ENCODE results near the gene SLC12A7.
"Not testable (repeated sequence)": the region's sequence is repeated elsewhere in the genome, so short reads cannot be mapped to it uniquely, and the experiment has no call there.

The SLC12A7 gene

GRCh38 chr5:1076406-1076805, 35.5 kb downstream of the SLC12A7 start:
- no peak for DNase-seq

DNA sequence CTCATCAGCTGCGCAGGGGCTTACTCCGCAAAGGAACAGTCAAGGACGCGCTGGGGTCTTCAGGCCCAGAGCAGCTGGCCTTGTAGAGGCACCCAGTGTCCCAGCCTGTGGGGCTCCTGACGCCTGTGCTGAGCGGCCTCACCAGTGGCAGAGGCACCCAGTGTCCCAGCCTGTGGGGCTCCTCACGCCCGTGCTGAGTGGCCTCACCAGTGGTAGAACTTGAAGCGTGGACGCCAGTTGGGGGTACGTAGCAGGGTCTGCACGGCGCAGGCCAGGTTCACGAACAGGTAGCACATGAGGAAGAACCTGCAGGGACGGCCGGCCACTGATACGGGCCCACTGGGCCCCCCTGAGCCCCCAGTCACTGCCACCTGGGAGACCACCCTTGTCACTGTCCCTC, 35.9 kb downstream of the SLC12A7 start:
- DNase-seq, result no peak

- DNase-seq, result no peak
These were observed 36.3 kb downstream of the SLC12A7 start for GRCh38 chr5:1075555-1075881.

DNA sequence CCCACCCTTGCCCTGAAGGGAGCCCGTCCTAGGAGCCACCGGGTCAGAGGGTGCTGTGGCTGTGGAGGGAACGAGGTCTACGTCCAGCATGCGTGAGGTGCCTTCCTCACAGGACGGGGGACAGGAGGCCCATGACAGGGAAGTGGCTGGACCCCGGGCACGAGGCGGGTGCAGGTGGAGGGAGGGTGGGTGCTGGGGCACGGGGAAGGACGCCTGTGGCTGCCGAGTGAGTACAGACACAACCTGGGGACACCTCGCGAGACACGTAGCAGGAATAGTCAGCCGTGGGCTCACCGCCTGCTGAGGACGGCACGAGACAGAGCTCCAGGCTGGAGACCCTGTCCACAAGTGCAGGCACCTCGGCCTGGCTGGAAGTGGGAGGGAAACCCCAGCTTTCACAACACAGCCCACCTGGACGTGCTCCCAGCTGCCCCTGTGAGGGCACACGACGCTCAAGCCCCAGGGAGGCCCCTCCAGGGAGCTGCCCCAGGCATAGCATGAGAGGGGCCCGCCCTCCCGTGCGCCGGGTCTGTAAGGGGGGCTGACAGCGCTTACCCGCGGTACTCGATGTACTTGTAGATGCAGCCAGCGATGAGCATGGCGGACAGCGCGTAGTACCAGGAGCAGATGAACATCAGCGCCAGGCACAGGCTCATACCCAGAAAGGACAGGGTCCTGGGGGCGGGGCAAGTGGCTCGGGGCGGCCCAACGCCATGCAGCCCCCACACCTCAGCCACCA, 36.9 kb downstream of the SLC12A7 start:
- no peak for DNase-seq

DNA sequence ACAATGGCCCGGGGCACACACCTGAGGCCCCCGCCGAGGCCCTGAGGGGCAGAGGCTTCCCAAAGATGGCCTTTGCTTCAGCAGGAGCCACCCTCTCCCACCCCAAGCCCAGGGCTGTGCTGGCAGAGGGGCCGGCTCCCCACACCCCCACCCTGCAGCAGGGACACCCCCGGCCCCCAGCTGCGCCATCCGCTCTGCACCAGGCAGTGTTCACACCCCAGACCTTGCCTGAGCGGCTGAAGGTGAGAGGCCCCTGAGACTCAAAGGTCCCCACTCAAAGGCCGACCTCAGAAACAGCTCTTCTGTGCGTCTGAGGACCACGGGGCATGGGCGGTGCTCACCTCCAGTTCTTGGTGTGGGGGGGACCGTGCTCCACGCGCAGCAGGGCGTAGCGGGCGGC, 37.6 kb downstream of the SLC12A7 start:
- DNase-seq, result no peak

DNA sequence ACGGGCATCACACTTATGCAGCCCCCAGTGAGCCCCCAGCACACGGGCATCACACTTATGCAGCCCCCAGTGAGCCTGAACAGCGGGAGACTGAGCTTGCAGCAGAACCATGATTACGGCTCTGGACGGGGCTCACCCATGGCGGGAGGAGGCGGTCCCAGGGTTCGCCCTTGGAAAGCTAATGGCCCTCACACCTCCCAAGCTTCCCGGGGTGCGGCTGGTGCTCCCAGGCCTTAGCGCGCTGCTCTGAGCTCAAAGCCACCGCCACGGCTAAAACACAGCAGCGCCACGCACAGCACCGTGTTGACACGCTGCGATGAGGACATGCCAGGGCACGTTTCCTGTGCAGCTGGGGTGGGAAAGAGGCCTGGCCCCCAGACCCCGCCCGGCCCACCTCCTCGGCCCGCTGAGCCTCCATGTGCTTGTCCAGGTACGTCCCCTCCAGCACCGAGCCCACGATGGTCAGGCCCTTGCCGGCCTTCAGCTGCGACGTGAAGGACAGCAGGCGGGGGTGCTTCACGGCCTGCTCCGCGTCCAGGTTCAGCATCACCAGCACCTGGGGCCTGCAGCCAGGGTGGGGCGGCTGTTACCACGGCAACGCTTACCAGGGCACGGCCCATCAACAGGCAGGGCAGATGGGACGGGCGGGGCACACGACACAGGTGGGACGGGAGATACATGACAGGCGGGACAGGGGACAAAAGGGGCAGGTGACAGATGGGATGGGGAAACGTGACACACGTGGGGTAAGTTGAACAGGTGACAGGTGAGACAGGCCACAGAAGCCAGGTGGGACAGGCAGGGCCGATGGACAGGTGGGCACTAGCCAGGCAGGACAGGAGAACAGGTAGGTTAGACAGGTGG, 38.4 kb downstream of the SLC12A7 start:
- no peak for DNase-seq

- no peak for DNase-seq
These were observed 42.2 kb downstream of the SLC12A7 start for GRCh38 chr5:1069720-1070088.

DNA sequence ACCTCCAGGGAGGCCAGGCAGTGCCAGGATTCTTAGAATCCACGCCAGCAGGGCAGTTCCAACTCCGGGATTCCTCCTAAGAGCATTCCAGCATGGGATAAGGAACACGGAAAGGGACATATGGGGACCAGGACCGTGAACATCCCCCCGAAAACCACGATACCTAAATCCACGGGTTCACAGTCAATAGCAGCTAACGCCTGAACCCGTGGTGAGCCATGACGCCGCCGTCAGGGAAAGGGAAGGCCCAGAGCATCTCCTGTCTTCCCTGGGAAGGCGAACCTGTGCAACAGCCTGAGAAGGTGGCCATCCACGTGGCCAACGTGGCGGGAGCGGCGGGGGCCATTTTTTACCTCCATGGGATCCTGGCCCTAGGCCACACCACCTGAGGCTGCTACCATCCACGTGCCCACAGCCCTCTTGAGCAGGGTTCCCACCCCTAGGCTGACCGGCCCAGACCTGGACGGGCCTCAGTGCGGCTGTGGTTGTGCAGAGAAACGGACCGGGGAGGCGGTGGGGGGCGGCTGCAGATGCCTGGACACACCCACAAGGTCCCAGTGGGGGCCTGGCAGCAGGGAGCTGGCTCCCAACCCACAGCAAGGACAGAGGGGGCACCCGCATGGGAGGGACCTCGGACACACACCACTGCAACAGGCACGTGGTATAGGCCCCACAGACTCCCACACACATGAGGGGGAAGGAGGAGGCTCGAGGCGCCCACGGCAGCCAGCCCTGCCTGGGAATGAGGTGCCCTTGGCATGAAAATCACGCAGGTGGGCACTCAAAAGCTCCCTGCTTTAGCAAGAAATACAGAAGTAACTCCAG, 42.8 kb downstream of the SLC12A7 start:
- no peak for DNase-seq

- no peak for DNase-seq
These were observed 43.5 kb downstream of the SLC12A7 start for GRCh38 chr5:1068204-1068894.

DNA sequence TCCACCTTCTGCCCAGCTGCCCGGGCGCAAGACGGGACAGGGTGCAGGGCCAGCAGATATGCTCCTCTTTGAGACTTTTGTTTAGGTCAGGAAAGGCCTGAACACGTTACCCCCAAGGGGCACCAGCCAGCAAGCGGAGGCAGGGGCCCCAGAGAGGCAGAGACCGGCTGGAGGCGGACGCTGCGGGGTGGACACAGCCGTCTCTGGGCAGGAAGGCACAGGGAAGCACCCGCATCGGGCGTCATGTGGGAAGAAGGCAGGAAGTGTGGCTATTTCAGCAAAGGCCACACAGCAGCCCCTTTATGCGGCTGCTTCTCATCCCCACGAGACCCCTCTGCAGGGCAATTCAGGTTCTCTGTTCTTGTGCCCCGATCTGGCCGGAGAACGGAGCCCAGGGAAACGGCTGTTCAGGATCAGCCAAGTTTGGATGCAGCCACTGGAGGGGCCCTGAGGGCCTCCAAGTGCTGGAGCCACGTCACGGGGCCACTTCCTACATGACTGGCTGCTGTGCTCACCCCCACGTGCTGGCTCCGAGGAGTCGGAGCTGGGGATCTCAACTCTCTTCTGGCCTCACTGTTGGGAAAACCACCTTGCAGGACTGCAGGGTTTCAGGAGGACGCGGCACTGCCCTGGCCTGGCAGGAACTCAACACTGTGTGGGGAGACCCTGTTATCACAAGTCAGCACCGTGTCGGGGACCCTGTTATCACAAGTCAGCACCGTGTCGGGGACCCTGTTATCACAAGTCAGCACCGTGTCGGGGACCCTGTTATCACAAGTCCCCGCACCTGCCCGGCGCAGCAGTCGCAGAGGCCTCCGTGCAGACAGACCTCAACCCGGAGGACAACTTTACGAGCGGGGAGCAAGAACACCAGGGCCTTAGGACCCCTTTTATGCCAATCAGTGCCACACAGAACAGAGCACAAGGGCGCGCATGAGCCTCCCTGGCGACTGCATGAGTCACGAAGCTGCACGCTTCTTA, 44.4 kb downstream of the SLC12A7 start:
- DNase-seq, result no peak

DNA sequence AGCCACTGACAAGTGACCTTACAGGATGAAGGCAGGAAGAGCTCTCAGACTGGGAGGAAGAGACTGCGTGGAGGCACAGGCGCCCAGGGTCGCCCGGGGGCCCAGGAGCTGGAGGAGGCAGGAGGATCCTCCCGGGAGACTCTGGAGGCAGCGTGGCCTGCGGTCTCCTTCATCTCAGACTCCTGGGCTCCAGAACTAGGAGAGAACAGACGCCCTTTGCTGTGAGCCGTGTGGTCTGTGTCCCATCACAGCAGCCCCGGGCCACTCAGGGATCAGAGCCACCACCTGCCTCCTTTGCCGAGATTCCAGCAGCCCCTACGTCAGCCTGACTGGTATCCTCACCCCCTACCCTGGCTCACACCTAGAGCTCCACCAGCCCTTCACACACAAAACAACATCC, 45.2 kb downstream of the SLC12A7 start:
- no peak for DNase-seq

- no peak for DNase-seq
These were observed 45.8 kb downstream of the SLC12A7 start for GRCh38 chr5:1065891-1066650.

DNA sequence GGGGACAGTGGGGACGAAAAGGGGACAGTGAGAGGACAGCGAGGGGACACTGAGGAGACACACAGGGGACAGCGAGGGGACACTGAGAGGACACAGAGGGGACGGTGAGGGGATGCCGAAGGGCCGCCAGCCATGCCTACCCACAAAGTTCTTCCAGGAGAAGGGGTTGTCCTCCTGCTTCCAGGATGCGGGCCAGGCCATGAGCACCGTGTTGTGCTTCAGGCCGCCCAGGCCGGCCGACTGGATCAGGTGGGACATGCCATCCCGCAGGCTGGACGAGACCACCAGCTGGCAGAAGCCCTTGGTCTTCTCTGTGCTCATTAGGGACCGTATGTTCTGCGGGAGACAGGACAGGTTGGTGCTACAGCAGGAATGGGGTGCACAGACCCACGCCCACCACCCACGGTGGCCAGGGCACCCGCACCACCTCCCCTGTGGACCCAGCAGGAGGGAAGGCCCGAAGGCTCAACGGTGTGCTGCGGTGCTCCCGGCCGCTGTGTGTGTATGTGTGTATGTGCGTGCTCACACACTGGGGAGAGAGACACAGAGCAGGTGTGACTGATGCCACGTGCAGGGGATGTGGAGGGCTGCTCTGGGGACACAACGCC, 46.6 kb downstream of the SLC12A7 start:
- no peak for DNase-seq

DNA sequence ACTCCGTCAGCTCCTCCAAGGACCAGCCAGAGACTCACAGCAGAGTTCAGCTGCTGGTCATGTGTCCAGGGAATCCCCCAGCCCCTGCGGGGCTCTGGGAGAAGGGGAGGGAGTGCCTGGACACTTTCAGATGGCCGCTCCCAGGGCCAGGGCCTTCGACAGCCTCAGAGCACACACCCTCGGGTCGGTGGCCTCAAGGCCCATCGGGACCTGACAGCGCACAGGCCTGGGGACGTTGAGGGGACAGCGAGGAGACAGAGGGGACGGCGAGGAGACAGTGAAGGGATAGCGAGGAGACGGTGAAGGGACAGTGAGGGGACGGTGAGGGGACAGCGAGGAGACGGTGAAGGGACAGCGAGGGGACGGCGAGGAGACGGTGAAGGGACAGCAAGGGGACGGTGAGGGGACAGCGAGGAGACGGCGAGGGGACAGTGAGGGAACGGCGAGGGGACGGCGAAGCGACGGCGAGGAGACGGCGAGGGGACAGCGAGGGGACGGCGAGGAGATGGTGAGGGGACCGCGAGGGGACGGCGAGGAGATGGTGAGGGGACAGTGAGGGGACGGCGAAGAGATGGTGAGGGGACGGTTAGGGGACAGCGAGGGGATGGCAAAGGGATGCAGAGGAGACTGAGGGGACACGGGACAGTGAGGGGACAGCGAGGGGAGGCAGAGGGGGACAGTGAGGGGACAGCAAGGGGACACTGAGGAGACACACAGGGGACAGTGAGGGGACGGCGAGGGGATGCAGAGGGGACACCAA, 47.3 kb downstream of the SLC12A7 start:
- DNase-seq, result no peak

- no peak for DNase-seq
These were observed 48.0 kb downstream of the SLC12A7 start for GRCh38 chr5:1063661-1064382.

GRCh38 chr5:1062761-1063568, 48.9 kb downstream of the SLC12A7 start:
- DNase-seq, result no peak

GRCh38 chr5:1061916-1062315, 49.9 kb downstream of the SLC12A7 start:
- no peak for DNase-seq

GRCh38 chr5:1061292-1061691, 50.6 kb downstream of the SLC12A7 start:
- not testable (repeated sequence) for DNase-seq
